GM19395 (cell line): ENCODE data around the gene TEX35.

Source experiments
- ATAC-seq: cut with Tn5 transposase; IDR thresholded peaks from one replicate; pipeline ENCODE4 v1.9.1; 2021; ENCODE audit warnings: mild to moderate bottlenecking, moderate library complexity; ENCODE audit not compliant: unreplicated experiment

TEX35 gene

DNA sequence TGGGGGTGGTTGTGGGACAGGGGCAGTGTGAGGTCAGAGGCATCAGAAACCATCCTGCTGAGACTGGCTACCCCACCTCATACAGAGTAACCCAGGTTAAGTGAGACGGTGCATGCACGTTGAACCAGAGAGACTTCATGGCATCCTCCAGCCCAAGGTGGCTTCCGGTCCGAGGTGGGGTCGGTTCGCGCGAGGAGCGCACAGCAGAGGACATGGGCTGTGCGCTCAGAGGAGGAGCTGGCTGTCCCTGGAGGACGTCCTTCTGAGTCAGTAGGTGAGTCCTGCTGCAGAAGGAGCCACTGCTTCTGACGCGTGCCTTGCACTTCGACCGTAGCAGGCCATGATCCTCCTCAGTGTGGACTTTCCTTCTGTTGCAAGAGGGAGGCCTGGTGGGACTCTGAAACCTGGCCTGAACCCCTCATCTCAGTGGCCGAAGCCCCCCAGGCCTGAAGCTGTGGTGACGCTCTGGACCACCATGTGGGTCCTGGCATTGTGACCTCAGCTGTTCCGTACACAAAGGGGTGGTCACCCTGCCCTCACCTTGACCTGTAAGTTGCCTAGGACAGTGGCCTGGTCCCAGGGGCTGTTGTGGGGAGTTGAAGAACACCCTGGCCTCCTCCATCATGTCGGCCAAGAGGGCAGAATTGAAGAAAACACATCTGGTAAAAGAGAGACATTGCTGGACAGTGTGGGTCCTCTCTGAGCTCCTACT lies at the start of gene TEX35:
Gene TEX35 (plus strand): TSS at position 544 of the 712 bp plus-strand sequence. CDS start 80 bp downstream, at position 624.
- ATAC-seq, result no peak

DNA sequence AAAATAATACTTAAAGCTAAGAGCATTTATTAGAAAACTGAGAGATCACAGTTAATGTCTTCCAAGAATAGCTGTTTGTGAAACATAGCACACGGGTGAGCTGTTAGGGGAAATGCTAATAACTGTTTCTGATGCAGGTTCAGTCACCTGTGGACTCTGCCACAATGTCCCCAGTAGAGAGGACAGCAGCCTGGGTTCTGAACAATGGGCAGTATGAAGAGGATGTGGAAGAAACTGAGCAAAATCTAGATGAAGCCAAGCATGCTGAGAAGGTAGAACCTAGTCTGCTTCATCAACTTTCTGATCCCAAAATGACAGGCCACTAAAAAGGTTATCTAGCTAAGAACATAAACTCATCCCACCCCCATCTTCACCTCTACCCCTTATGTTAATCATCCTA lies 48.8 kb upstream of the TEX35 start:
- no peak for ATAC-seq

DNA sequence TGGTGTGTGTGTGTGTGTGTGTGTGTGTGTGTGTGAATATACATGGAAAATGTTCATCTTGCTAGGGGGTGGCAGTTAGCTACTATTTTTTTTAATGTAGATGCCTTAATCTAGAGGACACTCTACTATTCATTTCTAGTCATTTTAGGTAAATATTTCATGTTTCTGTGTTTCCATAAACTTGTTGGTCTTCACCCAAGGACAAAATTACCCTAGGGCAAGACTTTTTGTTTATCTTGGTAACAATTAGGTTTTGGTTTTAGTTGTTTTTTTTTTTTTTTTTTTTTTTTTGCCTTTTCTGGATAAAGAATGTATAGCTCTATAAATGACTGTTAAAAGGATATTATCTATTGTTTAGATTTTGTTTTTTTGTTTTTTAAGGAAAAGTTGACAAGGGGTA lies 48.3 kb upstream of the TEX35 start:
- ATAC-seq, result no peak

DNA sequence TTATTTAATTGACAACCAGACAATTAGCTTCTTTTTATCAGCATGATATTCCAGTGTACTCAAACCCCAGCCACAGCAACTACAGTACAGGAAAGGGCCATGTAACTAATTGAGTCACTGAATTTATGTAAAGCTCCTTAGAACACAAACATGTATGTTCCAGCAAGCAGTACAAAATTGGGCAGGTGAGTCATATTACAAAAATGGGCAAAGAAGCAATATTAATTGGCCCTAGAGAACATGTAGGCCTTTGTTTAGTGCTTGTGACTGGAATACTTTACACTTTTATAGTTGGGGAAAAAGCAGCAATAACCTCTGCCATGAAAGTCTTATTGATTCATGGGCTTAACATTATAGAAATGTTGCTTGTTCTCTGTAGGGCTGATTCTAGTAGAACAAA lies 47.9 kb upstream of the TEX35 start:
- ATAC-seq, result no peak

DNA sequence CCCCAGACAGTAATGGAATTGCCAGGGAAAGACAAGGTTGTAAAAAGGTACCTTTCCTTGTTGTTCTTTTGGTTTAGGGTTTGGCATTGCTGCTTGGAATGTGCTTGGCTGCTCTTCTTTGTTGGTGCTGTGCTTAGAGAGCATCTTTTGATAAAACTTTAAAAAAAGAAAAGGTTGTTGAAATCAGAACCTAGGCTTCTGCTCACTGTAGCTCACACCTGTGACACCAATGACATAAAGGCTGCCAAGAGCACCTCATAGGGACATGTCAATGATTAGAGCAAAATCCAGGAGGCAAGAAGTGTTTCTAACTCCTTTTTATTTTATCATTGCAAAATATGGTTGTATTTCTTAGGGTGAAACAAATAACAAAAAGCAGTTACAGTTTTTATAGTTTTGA lies 45.1 kb upstream of the TEX35 start:
- ATAC-seq, result no peak

DNA sequence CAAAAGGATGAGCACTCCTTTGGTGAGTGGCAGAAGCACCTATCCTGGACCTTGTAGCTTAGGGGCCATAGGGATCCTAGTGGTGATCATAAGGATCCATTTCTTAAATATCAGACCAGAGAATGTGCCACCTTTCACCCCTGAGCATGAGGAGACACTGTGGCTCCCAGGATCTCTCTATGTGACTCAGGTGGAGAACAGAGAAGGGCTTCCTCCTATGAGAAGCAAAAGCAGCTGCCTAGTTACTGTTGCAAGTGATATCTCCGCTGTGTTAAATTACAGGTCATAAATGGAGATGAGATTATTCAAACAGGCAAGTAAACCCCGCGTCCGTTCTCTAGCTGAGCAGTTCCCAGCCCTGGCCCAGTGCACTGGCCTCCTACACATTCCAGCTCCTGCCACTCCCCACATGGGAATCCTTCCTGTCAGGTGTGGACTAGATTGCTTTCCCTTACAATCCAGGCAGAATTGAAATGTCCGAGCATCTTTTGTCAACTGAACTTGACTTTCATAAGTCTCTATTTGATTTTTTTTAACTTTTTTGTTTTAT lies 42.4 kb upstream of the TEX35 start:
- ATAC-seq, result no peak

DNA sequence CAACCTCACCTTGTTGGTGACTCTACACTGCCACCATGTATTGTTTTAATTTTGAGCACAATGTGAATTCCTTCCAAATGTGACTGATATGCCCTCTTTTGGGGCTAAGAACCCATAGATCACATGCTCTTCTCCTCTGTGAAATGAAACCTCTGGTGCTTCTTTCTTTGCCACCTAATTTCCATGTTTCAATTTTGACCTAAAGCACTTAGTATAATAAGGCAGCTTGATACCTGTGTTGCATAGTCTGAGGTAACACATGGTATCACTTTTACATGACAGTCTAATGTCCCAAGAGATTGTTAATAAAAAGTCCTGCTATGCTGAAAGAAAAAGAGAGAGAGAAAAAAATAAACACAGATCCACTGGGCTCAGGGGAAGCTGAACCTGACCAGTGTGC lies 40.4 kb upstream of the TEX35 start:
- ATAC-seq, result no peak

DNA sequence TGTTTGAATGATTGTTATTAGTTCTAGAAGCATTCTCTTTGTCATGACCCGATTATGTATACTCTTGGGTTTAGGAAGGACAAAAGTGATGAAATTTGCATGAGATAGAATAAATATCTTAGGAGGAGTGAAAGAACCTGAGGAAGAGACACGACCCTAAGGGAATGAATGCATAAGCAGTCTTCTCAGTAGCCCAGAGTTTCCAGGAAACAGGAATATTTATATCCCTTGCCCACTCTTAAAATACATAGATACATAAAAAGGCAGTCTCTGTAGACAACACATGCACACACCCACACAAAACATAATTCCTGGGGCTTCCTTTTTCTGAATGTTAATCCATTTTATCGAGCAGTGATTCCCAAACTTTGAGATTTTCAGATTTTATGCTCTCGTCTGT lies 35.5 kb upstream of the TEX35 start:
- no peak for ATAC-seq

DNA sequence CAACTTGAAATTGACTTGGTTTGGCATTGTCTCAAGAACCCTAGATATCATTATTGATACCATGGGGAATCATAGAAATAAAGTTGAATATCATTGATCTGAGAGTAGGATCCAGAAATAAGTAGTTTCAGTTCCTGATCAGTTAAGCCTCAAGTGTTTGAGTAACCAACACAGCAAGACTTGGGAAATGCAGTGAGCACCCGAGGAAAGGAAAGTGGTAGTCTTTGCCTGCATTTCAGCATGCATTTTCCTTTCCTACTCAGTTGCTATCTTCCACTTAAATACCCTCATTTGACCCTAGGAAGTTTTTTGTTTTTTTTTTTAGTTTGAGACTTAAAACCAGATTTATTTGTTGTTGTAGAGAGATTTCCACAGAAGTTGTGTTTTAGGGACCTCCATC lies 35.1 kb upstream of the TEX35 start:
- no peak for ATAC-seq

DNA sequence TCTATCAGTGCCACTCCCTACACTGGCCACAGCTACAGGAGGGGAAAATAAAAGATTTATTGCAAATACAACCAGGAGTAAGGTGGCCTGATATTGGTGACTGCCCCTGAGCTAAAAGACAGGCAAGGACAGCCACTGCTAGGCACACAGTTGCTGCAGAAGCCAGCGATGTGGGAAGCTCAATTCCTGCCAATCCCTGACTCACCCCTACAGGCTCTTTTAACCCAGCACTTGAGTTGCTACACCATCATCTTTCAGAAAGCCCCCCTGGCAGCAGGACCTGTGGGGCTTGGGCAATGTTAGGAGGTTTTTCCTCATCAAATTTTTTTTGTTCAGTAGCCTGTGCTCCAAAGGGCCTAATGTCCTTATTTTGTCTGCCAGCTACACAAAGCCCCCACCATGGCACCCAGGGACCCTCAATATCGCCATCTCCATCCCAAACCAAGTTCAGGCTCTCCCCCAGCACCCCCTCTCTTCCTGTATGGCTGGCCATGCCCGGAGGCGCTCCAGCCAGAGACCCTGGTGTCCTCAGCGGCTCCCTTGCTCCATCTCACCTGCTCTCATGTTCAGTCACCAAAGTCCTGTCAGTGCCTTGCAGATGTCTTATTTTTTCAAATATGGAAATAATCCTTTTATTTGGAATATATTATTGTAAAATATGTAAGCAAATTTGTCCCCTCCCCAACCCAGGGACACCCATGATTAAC lies 29.5 kb upstream of the TEX35 start:
- ATAC-seq, result no peak

DNA sequence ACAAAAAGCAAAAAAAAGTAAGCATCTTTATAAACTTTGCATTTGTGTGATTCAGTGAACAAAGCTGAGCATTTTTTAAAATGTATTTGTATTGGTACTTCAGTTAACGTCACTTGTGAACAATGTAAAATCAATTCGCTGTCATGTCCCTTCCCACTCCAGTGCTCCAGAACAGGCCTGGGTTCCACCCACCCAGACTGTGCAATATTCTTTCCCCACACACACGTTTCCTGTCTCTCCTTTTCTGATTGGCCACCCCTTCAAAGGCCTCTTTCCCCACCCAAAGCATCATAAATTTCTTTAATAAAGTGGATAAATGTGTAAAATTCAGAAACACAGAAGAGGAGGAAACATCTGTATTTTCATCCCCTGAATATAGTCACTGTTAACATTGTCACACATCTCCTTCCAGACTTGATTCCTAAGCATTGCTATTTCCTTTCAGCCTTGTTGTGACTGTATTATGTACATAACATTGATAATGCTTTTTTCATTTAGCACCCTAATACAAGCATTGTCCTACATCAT lies 28.1 kb upstream of the TEX35 start:
- no peak for ATAC-seq

DNA sequence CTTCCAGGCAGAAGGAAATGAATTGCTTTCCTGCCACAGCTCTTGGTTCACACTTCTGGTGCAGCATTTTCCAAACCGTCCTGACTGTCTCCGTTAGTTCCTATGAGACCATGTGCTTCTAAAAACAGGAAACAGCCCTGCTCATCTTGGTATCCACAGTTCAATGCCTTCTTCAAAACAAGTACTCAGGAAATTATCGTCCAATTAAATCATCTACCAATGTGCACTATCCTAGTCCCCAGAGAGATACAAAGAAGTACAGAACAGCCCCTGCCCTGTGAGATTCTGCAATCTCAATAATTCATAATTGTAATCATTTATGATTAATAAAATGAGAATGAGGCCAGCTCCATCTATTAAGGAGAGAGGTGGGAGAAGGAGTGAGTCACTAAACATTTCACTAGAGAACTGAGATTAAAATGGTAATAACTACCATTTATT lies 27.3 kb upstream of the TEX35 start:
- no peak for ATAC-seq

DNA sequence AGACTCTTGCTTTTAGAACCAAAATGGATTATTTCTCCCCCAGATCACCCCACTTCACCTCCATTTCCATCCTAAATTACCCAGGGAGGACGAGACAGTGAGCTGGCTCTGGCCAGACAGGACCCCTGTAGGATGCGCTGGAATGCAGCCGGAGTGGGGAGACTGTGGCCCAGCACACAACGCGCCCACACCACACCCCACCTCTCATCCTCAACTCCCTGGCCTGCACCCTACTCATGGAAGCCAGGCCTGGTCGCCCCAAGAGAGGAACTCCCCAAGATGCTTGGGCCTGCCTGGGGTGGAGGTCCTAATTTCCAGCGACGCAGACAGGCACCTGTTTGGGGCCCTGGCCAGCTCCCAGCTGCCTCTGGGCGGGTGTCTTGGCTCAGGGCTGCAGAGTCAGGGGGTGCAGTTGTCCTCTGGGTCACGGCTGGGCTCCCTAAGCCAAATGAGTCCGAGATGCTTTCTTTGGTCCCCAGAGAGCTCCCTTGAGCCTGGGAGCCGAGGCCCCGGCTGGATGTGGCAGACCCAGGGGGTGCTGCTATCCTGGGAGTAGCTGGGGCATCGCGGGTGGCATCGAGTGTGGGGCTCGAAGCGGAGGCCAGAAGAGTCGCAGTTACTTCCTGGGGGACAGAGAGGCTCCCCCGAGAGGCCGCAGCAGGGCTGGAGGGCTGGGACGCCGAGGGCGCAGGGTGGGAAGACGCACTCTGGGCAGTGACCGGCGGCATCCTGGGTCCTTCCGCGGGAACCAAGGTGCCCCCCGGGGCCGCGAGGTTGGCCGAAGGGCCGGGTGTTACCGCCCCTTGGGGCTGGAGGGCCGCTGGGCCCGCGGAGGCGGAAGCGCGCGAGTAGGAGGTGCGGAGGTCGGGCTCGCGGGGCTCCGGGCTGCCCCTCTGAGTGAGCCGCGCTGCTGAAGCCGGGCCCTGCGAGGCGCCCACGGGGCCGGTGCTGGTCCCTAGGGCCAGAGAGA lies 26.5 kb upstream of the TEX35 start:
- no peak for ATAC-seq

DNA sequence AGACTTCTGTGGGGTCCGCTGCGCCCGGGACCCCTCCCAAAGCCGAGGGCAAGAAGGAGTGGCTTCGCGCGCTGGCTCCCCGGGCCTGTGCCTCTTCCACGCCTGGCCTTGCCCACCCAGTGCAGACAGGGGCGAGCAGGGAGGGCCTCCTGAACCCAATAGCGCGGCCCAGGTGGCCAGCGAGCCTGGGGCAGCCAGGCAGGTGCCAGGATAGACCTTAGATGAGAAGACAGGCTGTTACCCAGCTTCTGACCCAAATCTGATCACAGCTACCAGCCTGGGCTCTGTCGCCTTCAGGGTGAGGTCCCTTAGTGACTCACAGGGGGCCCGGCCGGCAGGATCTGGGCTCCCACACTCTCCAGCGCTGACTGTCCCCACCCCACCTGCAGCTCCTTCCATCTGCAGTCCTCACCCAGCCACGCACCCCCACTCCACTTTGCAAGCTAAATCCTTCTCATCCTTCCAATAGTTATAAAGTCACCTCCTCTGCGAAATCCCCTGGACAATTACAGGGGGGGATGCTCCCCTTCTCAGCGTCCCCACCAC lies 25.8 kb upstream of the TEX35 start:
- ATAC-seq, result no peak

DNA sequence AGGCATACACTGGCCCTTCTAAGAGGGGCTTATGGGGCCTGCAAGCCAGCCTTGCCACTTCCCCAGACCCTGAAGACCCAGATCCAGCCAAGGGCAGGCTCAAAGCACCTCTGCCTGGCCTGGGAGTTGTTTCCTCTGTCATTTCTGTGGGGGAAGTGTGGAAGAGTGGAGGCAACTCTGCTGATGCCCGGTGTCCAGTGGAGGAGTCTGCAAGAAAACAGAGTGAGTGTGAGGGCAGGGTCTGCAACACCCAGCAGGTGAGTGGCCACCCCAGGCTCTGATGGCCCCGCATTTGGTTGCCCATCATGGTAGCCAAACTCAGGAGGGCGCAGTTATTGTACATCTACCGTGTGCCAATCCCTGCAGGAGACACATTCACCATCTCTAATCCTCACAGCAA lies 24.5 kb upstream of the TEX35 start:
- no peak for ATAC-seq

DNA sequence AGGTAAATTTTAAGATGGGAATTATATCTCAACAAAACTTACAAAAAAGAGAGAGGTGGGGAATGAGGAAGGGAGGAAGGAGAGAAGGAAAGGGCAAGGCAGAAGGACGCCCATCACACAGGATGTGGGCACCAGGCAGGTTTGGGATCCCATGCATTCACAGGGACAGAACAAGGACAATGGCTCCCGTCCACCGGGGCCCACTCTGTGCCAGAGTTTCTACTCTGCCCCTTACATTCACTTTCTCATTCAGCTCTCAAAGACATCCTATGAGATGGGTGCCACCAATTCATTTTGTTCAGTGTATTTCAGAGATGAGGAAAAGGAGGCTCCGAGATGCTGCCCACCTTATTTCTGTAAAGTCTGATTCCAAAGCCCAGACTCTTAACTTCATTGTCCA lies 23.5 kb upstream of the TEX35 start:
- ATAC-seq, result no peak

DNA sequence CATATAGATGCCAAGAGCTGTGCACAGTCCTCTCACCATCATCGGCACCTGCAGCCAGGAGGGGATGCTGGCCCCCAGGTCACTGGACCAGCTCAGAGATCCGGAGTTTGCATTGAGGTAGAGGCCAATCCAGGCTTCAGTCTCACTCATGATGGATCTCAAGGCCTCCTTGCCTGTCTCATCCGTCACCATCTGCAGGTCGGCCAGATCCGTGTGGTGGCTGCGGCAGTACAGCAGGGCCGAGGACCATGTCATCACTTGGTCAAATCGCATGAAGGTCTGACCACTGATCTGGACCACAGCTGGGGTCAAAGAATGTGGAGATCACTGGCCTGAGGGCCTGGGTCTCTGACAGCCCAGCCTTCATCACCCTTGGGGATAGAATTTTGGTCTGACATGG lies 22.8 kb upstream of the TEX35 start:
- no peak for ATAC-seq

DNA sequence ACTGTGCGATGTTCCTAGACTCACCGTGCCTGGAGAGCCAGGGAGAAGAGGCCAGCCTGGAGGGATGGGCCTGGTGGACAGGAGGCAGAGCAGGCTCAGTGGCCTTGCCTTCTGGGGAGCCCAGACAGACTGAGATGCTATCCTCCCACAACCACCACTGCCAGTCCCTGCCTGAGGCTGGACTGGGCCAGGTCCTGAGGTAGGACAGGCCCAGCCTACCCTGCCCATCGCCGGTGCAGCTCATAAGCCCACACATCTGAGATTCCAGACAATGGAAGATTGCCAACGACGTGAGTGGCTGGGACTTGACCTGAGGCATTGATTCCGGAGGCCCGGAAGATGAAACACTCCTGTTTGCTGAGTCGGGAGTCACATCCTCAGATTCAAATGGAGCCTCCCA lies 21.9 kb upstream of the TEX35 start:
- no peak for ATAC-seq

DNA sequence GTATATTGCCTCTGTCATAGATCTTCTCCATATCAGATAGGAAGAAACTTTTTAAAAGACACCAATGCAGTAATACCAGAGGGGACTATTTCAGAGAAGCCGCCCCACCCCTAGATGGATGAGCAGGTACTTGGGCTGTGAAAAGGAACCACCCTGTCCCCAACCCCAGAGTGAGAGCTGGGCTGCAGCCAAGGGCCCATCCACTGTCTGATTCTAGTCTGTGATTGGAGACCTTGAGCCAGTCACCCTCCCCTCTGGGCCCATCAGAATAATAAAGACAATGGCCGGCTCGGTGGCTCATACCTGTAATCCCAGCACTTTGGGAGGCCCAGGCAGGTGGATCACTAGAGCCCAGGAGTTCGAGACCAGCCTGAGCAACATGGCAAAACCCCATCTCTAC lies 21.2 kb upstream of the TEX35 start:
- no peak for ATAC-seq

DNA sequence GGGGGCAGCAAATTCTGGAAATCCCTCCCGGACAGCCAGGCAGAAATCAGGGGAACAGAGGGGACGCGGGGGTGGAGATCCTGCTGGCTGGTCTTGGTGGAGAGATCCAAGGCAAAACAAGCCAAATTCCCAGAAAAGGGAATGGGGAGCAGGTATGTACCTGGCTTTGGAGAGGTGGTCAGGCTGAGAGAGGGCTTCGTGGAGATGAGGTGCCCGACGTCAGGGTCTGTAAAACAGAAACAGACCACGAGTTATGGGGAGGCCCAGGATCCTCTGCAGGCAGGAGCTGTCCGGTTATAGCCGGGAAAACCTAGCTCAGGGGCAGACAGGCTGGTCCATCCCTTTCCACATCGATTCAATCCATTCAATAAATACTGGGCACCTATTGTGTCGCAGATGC lies 20.6 kb upstream of the TEX35 start:
- ATAC-seq, result no peak

DNA sequence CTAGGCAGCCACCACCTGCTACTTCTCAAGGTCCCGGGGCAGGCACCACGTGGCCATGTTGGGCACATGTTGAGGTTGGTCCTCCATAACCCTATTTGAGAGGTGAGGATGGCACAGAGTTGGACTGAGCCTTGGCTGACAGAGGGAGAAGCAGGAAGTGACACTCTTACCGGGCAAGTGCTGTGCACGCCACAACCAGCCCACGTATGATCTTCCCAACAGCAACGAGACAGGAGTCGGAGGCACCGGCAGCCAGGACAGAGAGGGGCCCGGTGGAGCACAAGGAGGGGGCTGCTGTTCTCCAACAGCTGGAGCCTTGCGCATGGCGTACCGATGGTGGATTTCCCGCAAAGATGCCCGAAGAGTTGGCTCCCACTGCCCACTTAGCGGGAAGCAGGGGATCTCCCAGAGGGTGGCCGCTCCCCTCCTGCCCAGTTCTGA lies 19.6 kb upstream of the TEX35 start:
- no peak for ATAC-seq
